PC-3 (cell line): ENCODE measurements around the gene HPGD. TPM values are rescaled to one million over a fixed set of nuclear protein-coding genes. Genes with fewer than 3 reads are reported as not detected.

ENCODE experiments used
- ATAC-seq: fragments of 200-7000 bp; cut with Tn5 transposase; 2 replicates; pipeline ENCODE4 v1.9.1; 2020; ENCODE audit warnings: mild to moderate bottlenecking, moderate library complexity
- BruUV-seq: library from RNA; stranded (reverse); fragments of 400-500 nt; replicated peaks from 2 replicates; lab custom pipeline; 2021; lab: Mats Ljungman, UMichigan
- CTCF ChIA-PET: fragments of 300-600 bp; sonication (Branson Sonifier 250); formaldehyde crosslinking; loops from one replicate; lab custom pipeline; 2022; ENCODE audit warnings: antibody characterized with exemption; lab: Charles Lee
- POLR2A ChIA-PET: fragments of 300-600 bp; sonication (Branson Sonifier 250); formaldehyde crosslinking; loops from one replicate; lab custom pipeline; 2022; ENCODE audit warnings: antibody characterized with exemption; ENCODE audit not compliant: unreplicated experiment; lab: Charles Lee
- DNase-seq: peaks from one replicate; pipeline ENCODE4 v3.0.0-alpha.2; 2015
- H2AFZ ChIP-seq: fragments of 300-600 bp; sonication (generic); 2 replicates; pipeline ENCODE4 v1.6.0; 2016; ENCODE audit warnings: antibody characterized with exemption, low read length
- H3F3A ChIP-seq: fragments of 300-600 bp; sonication (generic); one replicate; pipeline ENCODE4 v1.6.0; 2017; ENCODE audit warnings: antibody characterized with exemption, low read length, control low read depth, mild to moderate bottlenecking; ENCODE audit not compliant: unreplicated experiment
- H3K27ac ChIP-seq: fragments of 300-600 bp; sonication (generic); 2 replicates; pipeline ENCODE4 v1.5.1; 2016; ENCODE audit warnings: mild to moderate bottlenecking, low read length
- H3K27me3 ChIP-seq: fragments of 300-600 bp; sonication (generic); 2 replicates; pipeline ENCODE4 v1.6.1; 2016; ENCODE audit warnings: low read length, mixed read lengths
- H3K36me3 ChIP-seq: fragments of 300-600 bp; sonication (generic); 2 replicates; pipeline ENCODE4 v1.6.1; 2016; ENCODE audit warnings: low read depth, mixed run types, low read length, mixed read lengths
- H3K4me1 ChIP-seq: fragments of 300-600 bp; sonication (generic); 2 replicates; pipeline ENCODE4 v1.5.1; 2016; ENCODE audit warnings: low read length; ENCODE audit not compliant: insufficient read depth
- H3K4me2 ChIP-seq: fragments of 300-600 bp; sonication (generic); 2 replicates; pipeline ENCODE4 v1.6.0; 2016; ENCODE audit warnings: low read length
- H3K4me3 ChIP-seq: fragments of 300-600 bp; sonication (generic); 2 replicates; pipeline ENCODE4 v1.5.1; 2016; ENCODE audit warnings: mild to moderate bottlenecking, low read length, mixed read lengths
- H3K79me2 ChIP-seq: fragments of 300-600 bp; sonication (generic); 2 replicates; pipeline ENCODE4 v1.6.1; 2017; ENCODE audit warnings: low read length, mixed read lengths
- H3K9ac ChIP-seq: fragments of 300-600 bp; sonication (generic); 2 replicates; pipeline ENCODE4 v1.6.0; 2016; ENCODE audit warnings: mild to moderate bottlenecking, low read length
- H3K9me2 ChIP-seq: fragments of 300-600 bp; sonication (generic); replicated peaks from 2 replicates; pipeline ENCODE4 v1.6.1; 2016; ENCODE audit warnings: mixed run types, low read length, mixed read lengths
- H3K9me3 ChIP-seq: fragments of 300-600 bp; sonication (generic); 2 replicates; pipeline ENCODE4 v1.6.1; 2016; ENCODE audit warnings: low read length, mixed read lengths
- H4K20me1 ChIP-seq: fragments of 300-600 bp; sonication (generic); 2 replicates; pipeline ENCODE4 v1.6.1; 2016; ENCODE audit warnings: low read length, mixed read lengths
- EZH2 ChIP-seq: fragments of 300-600 bp; sonication (generic); IDR thresholded peaks from one replicate; pipeline ENCODE4 v1.6.1; 2017; ENCODE audit warnings: antibody characterized with exemption, mild to moderate bottlenecking, low read length; ENCODE audit not compliant: unreplicated experiment
- EZH2phosphoT487 ChIP-seq: fragments of 300-600 bp; sonication (generic); IDR thresholded peaks from 2 replicates; pipeline ENCODE4 v1.6.1; 2018; ENCODE audit warnings: mild to moderate bottlenecking, antibody characterized with exemption, low read length, borderline replicate concordance
- intact Hi-C: fragments of 100-400 bp; cut with micrococcal nuclease; formaldehyde crosslinking; loops from 2 replicates; pipeline ENCODE4 v1.9.0; 2023
- total RNA-seq: library from RNA; depleted of rRNA; stranded (reverse); fragments of >200 nt; gene quantifications from 2 replicates; pipeline ENCODE4 v1.2.3, GENCODE V29; 2014
- TF ChIP-seq, protein P1 (sequence below): fragments of 300-600 bp; sonication (generic); conservative IDR thresholded peaks from 2 replicates; pipeline ENCODE4 v1.5.1; 2017; ENCODE audit warnings: antibody characterized with exemption, low read depth, mild to moderate bottlenecking, low read length

Gene HPGD
- total RNA-seq, 1 experiment from 2014 or later = 33.5 TPM

DNA sequence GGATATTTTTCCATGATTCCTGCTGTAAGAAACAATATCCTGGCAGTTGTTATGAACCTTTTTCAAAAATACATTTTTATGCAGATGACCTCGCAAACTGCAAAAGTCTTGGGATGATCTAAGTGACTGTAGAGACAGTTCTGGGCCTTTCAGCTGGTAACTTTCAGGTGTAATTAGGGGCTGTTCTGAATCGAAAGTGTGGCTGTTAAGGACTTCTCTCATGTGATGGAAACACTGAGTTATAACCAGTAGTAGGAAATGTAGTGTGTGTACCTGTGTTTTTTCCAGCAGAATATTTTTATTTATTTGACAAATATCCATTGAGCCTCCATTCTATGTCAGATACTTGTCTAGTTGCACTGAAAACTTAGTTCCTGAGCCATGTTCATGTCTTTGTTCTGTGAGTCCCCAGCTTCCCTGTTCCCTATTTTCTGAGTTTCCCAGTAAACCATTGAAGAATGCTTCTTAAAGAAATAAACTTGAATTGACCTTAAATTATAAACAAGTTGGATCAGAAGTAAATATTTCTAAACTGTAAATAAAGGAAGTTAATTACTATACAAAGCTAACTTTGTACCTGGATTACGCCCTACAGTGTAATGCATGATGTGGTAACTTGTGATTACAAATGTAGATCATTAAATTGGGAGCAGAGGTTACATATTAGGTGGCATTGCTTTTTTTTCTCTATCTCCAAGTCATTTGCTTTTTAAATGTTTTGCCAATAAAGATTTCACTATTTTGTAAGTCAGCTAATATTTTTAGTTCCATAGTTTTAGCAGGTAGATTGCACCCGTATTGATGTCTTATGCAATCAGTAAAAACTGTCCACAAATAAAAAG, 33.7 kb upstream of the HPGD start:
- H3K27ac ChIP-seq = no peak overlapping the region
- ATAC-seq (no peak), DNase-seq (no peak)
- no peak overlapping the region for H2AFZ ChIP-seq
- no peaks in the 10 kb centered on the region for H3K27me3 ChIP-seq
- H3K9ac ChIP-seq = no peak overlapping the region
- POLR2A ChIA-PET = interaction anchor here (0.5 kb wide), 1 partner anchor 131 kb away, joined by 4 read pairs; no protein-coding TSS in a partner anchor
- no peaks in the 10 kb centered on the region for H3K36me3 ChIP-seq
- H3K4me2 ChIP-seq = no peak overlapping the region
- TF ChIP-seq, protein P1, sequence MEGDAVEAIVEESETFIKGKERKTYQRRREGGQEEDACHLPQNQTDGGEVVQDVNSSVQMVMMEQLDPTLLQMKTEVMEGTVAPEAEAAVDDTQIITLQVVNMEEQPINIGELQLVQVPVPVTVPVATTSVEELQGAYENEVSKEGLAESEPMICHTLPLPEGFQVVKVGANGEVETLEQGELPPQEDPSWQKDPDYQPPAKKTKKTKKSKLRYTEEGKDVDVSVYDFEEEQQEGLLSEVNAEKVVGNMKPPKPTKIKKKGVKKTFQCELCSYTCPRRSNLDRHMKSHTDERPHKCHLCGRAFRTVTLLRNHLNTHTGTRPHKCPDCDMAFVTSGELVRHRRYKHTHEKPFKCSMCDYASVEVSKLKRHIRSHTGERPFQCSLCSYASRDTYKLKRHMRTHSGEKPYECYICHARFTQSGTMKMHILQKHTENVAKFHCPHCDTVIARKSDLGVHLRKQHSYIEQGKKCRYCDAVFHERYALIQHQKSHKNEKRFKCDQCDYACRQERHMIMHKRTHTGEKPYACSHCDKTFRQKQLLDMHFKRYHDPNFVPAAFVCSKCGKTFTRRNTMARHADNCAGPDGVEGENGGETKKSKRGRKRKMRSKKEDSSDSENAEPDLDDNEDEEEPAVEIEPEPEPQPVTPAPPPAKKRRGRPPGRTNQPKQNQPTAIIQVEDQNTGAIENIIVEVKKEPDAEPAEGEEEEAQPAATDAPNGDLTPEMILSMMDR = no peak
- no peak for TF ChIP-seq EZH2phosphoT487
- TF ChIP-seq EZH2 = no peak
- H3K4me1 ChIP-seq = peaks cover 17% of the 10 kb centered on the region
- CTCF ChIA-PET = no interaction called here
- no peaks in the 10 kb centered on the region for H3K79me2 ChIP-seq
- H3K9me3 ChIP-seq = no peaks in the 10 kb centered on the region
- H4K20me1 ChIP-seq = no peaks in the 10 kb centered on the region
- TSS peak; percentile 53 for BruUV-seq
- H3F3A ChIP-seq = no peaks in the 10 kb centered on the region
- intact Hi-C loops = loop anchor here (2.0 kb wide), 2 partner anchors 33 to 49 kb away; partner anchors contain the start of gene HPGD
- H3K9me2 ChIP-seq = no peaks in the 10 kb centered on the region
- no peak overlapping the region for H3K4me3 ChIP-seq

- TF ChIP-seq EZH2 = no peak
- TF ChIP-seq, protein P1 = no peak
- TF ChIP-seq EZH2phosphoT487 = no peak
- ChIA-PET CTCF (no interaction called here), POLR2A (interaction anchor here (0.6 kb wide), 1 partner anchor 24 kb away, joined by 4 read pairs; no protein-coding TSS in a partner anchor)
- H3K36me3 ChIP-seq = no peaks in the 10 kb centered on the region
- no peaks in the 10 kb centered on the region for H4K20me1 ChIP-seq
- H3F3A ChIP-seq = no peaks in the 10 kb centered on the region
- H3K4me1 ChIP-seq = peaks cover 24% of the 10 kb centered on the region
- no TSS peak for BruUV-seq
- H3K27me3 ChIP-seq = no peaks in the 10 kb centered on the region
- peak overlapping the region; percentile 58 for H3K9ac ChIP-seq
- peak; percentile 57 for ATAC-seq
- H3K27ac ChIP-seq = peak overlapping the region; percentile 86
- H2AFZ ChIP-seq = no peak overlapping the region
- H3K9me2 ChIP-seq = no peaks in the 10 kb centered on the region
- intact Hi-C loops = loop anchor here (2.0 to 5.0 kb wide), 3 partner anchors 31 to 78 kb away; partner anchors contain the start of gene HPGD
- DNase-seq = peak; percentile 27
- H3K4me3 ChIP-seq = no peak overlapping the region
- H3K79me2 ChIP-seq = no peaks in the 10 kb centered on the region
- no peaks in the 10 kb centered on the region for H3K9me3 ChIP-seq
- H3K4me2 ChIP-seq = peak overlapping the region; percentile 50; the same call in 1 of the 2 replicates
Observed at GRCh38 chr4:174554231-174554728, 32.0 kb upstream of the HPGD start.
